HEK293 (cell line): ENCODE results near the gene TCF7L2.

Experiments used
- CTCF ChIA-PET: fragments of 350-600 bp; formaldehyde crosslinking; extraction: SDS; loops from one replicate; lab custom pipeline; 2021; ENCODE audit warnings: antibody characterized with exemption; lab: Yijun Ruan, JAX
- POLR2A ChIA-PET: fragments of 300-600 bp; formaldehyde crosslinking; extraction: SDS; loops from one replicate; lab custom pipeline; 2020; ENCODE audit warnings: antibody characterized with exemption, inconsistent platforms; lab: Yijun Ruan, JAX
- H3K27ac ChIP-seq: fragments of 200-500 bp; sonication (Bioruptor generic); 2 replicates; pipeline ENCODE4 v1.5.1; 2014; ENCODE audit warnings: low read depth, low read length, control low read depth, inconsistent platforms; ENCODE audit errors: extremely low read depth
- H3K36me3 ChIP-seq, 2 experiments: fragments of 200-500 bp in 1 of 2; sonication (Bioruptor generic) in 1 of 2; 1 replicate in 1 of 2; 2 replicates in 1 of 2; pipeline ENCODE4 v1.5.1; 2014 to 2017; ENCODE audit warnings: inconsistent platforms in 2 of 2, low read length in 2 of 2; ENCODE audit not compliant: control insufficient read depth in 2 of 2, insufficient read depth in 1 of 2
- H3K4me1 ChIP-seq: fragments of 200-500 bp; sonication (Bioruptor generic); 2 replicates; pipeline ENCODE4 v1.5.1; 2014; ENCODE audit warnings: mild to moderate bottlenecking, low read length, inconsistent platforms; ENCODE audit not compliant: control insufficient read depth, insufficient read depth
- H3K4me3 ChIP-seq: 2 replicates; pipeline ENCODE4 v1.5.1; 2011; ENCODE audit warnings: low read depth, mild to moderate bottlenecking, control low read depth, low read length, moderate library complexity
- H3K9me3 ChIP-seq: fragments of 200-500 bp; sonication (Bioruptor generic); 2 replicates; pipeline ENCODE4 v1.5.1; 2014; ENCODE audit warnings: low read depth, low read length, inconsistent platforms; ENCODE audit not compliant: control insufficient read depth, insufficient read depth
- BCL11B ChIP-seq: fragments of 450-650 bp; formaldehyde crosslinking; IDR thresholded peaks from 2 replicates; pipeline ENCODE4 v1.5.1; 2016; ENCODE audit warnings: low read depth, missing biosample characterization, missing genetic modification characterization
- EGR2 ChIP-seq: fragments of 450-650 bp; formaldehyde crosslinking; IDR thresholded peaks from 2 replicates; pipeline ENCODE4 v1.5.1; 2016; ENCODE audit warnings: low read depth, missing biosample characterization, missing genetic modification characterization
- KLF16 ChIP-seq: fragments of 450-650 bp; formaldehyde crosslinking; IDR thresholded peaks from 2 replicates; pipeline ENCODE4 v1.5.1; 2017; ENCODE audit warnings: missing biosample characterization, missing genetic modification characterization
- PRDM1 ChIP-seq: fragments of 450-650 bp; formaldehyde crosslinking; IDR thresholded peaks from 2 replicates; pipeline ENCODE4; 2016; ENCODE audit warnings: missing biosample characterization, missing genetic modification characterization
- SP3 ChIP-seq: fragments of 450-650 bp; formaldehyde crosslinking; IDR thresholded peaks from 2 replicates; pipeline ENCODE4 v1.5.1; 2016; ENCODE audit warnings: missing biosample characterization, missing genetic modification characterization
- ZBTB7A ChIP-seq: fragments of 450-650 bp; formaldehyde crosslinking; IDR thresholded peaks from 2 replicates; pipeline ENCODE4 v1.5.1; 2016; ENCODE audit warnings: low read depth, missing biosample characterization, missing genetic modification characterization
- ZFHX2 ChIP-seq: fragments of 450-650 bp; formaldehyde crosslinking; conservative IDR thresholded peaks from 2 replicates; pipeline ENCODE4 v1.5.1; 2016; ENCODE audit warnings: missing biosample characterization, missing genetic modification characterization
- ZFP3 ChIP-seq: fragments of 450-650 bp; formaldehyde crosslinking; IDR thresholded peaks from 2 replicates; pipeline ENCODE4 v1.5.1; 2016; ENCODE audit warnings: low read depth, missing biosample characterization, missing genetic modification characterization
- ZFP69B ChIP-seq: fragments of 450-650 bp; formaldehyde crosslinking; IDR thresholded peaks from 2 replicates; pipeline ENCODE4 v1.5.1; 2016; ENCODE audit warnings: missing biosample characterization, missing genetic modification characterization
- ZNF184 ChIP-seq: fragments of 450-650 bp; IDR thresholded peaks from 2 replicates; pipeline ENCODE4 v1.5.1; 2018; ENCODE audit warnings: missing biosample characterization, mild to moderate bottlenecking, missing genetic modification characterization
- ZNF366 ChIP-seq: fragments of 450-650 bp; formaldehyde crosslinking; conservative IDR thresholded peaks from 2 replicates; pipeline ENCODE4 v1.5.1; 2016; ENCODE audit warnings: missing biosample characterization, missing genetic modification characterization
- ZNF473 ChIP-seq: fragments of 450-650 bp; formaldehyde crosslinking; IDR thresholded peaks from 2 replicates; pipeline ENCODE4 v1.5.1; 2017; ENCODE audit warnings: missing biosample characterization, missing genetic modification characterization
- ZNF571 ChIP-seq: fragments of 450-650 bp; formaldehyde crosslinking; IDR thresholded peaks from 2 replicates; pipeline ENCODE4 v1.5.0; 2017; ENCODE audit warnings: missing biosample characterization, missing genetic modification characterization
- ZNF624 ChIP-seq: fragments of 450-650 bp; formaldehyde crosslinking; IDR thresholded peaks from 2 replicates; pipeline ENCODE4 v1.5.1; 2017; ENCODE audit warnings: missing biosample characterization, missing genetic modification characterization
- ZNF629 ChIP-seq: fragments of 450-650 bp; formaldehyde crosslinking; IDR thresholded peaks from 2 replicates; pipeline ENCODE4 v1.5.1; 2017; ENCODE audit warnings: missing biosample characterization, missing genetic modification characterization
- ZNF677 ChIP-seq: fragments of 450-650 bp; IDR thresholded peaks from 2 replicates; pipeline ENCODE4 v1.5.0; 2018; ENCODE audit warnings: missing biosample characterization, mild to moderate bottlenecking, missing genetic modification characterization, moderate library complexity
- TF ChIP-seq, protein P1 (sequence below): fragments of 450-650 bp; formaldehyde crosslinking; IDR thresholded peaks from 2 replicates; pipeline ENCODE4 v1.5.1; 2016; ENCODE audit warnings: missing biosample characterization, missing genetic modification characterization
- TF ChIP-seq, protein P2 (sequence below): fragments of 450-650 bp; formaldehyde crosslinking; IDR thresholded peaks from 2 replicates; pipeline ENCODE4 v1.5.1; 2016; ENCODE audit warnings: missing biosample characterization, missing genetic modification characterization

TCF7L2 gene

DNA sequence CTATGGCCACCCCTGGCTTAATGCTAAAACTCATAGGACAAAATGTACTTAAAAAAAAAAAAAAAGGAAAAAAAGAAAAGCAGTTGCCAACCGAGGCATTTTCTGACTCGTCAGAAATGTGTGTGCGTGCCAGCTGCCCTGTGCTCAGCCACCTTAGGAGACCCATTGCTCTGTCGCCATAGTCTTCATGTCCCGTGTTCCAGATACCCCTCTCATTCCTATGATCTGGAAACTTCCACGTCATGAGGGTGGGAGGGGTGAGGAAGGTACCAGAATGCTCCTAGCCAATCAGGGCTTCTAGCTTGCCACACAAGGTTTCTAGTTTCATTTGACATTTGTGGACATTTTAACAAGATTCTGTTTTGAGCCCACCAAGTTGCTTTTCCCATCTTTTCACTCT is 212.9 kb downstream of the TCF7L2 start:
- peaks cover 13 to 30% of the 10 kb centered on the region in 2 experiments for H3K36me3 ChIP-seq
- H3K4me3 ChIP-seq = no peak overlapping the region
- ChIA-PET POLR2A (no interaction called here), CTCF (interaction anchor here (0.6 kb wide), 1 partner anchor 478 kb away, joined by 3 read pairs; no protein-coding TSS in a partner anchor)
- H3K27ac ChIP-seq = no peak overlapping the region
- TF ChIP-seq BCL11B (tag by site-specific recombination) (no peak), ZNF629 (tag by site-specific recombination) (no peak), ZNF571 (no peak), ZNF473 (tag by site-specific recombination) (no peak), ZFP3 (tag by site-specific recombination) (no peak), ZNF624 (tag by site-specific recombination) (no peak), ZBTB7A (tag by site-specific recombination) (no peak), ZNF184 (tag by site-specific recombination) (no peak)
- H3K4me1 ChIP-seq = no peaks in the 10 kb centered on the region; the same call in 1 of the 2 replicates
- no peaks in the 10 kb centered on the region for H3K9me3 ChIP-seq

DNA sequence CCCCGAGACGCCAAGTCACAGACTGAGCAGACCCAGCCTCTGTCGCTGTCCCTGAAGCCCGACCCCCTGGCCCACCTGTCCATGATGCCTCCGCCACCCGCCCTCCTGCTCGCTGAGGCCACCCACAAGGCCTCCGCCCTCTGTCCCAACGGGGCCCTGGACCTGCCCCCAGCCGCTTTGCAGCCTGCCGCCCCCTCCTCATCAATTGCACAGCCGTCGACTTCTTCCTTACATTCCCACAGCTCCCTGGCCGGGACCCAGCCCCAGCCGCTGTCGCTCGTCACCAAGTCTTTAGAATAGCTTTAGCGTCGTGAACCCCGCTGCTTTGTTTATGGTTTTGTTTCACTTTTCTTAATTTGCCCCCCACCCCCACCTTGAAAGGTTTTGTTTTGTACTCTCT is 215.6 kb downstream of the TCF7L2 start:
- TF ChIP-seq ZFHX2 (tag by site-specific recombination) = peak; percentile 23; the same call in 1 of the 2 replicates
- 0 out of 2 replicates have a peak, but pooled peaks have one; percentile 18 for TF ChIP-seq EGR2
- TF ChIP-seq ZFP69B (tag by site-specific recombination) = no peak
- TF ChIP-seq, protein P1, sequence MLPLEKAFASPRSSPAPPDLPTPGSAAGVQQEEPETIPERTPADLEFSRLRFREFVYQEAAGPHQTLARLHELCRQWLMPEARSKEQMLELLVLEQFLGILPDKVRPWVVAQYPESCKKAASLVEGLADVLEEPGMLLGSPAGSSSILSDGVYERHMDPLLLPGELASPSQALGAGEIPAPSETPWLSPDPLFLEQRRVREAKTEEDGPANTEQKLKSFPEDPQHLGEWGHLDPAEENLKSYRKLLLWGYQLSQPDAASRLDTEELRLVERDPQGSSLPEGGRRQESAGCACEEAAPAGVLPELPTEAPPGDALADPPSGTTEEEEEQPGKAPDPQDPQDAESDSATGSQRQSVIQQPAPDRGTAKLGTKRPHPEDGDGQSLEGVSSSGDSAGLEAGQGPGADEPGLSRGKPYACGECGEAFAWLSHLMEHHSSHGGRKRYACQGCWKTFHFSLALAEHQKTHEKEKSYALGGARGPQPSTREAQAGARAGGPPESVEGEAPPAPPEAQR (tag by site-specific recombination) = no peak
- TF ChIP-seq KLF16 (tag by site-specific recombination) = no peak
- ChIA-PET CTCF (interaction anchor here (0.6 to 0.7 kb wide), 2 partner anchors 8 to 591 kb away, joined by 5 to 10 read pairs; no protein-coding TSS in a partner anchor), POLR2A (interaction anchor here (0.7 kb wide), 1 partner anchor 397 kb away, joined by 4 read pairs; no protein-coding TSS in a partner anchor)
- no peaks in the 10 kb centered on the region for H3K9me3 ChIP-seq
- no peak overlapping the region for H3K27ac ChIP-seq
- no peak overlapping the region for H3K4me3 ChIP-seq
- H3K4me1 ChIP-seq = peaks cover 10% of the 10 kb centered on the region
- H3K36me3 ChIP-seq = peaks cover 3 to 21% of the 10 kb centered on the region in 2 experiments; a peak in 2 of 3 replicates

DNA sequence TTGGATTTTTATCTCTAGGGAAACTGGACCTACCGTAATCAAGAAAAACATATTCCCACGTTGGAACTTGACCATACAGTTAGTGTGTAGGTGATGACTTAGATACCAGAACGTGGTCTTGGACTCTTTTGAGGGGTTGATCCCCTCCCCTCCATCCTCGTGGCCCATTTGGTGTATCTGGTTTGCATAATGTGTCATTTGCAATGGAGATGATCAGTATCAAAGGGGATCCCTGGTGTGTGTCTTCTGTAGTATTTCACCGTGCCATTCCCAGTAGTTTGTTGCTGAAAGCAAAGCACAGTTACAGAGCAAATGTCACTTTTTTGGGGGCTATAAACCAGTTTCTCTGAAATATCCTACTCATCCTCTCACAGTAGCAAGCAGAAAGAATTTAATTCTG is 217.7 kb downstream of the TCF7L2 start:
- Histone ChIP-seq H3K27ac (no peak overlapping the region), H3K4me3 (no peak overlapping the region), H3K4me1 (peaks cover 10% of the 10 kb centered on the region), H3K9me3 (no peaks in the 10 kb centered on the region), H3K36me3 (peaks cover 3 to 10% of the 10 kb centered on the region in 2 experiments; a peak in 2 of 3 replicates)
- POLR2A ChIA-PET = no interaction called here
- no peak for TF ChIP-seq PRDM1 (tag by site-specific recombination)
- CTCF ChIA-PET = interaction anchor here (1.0 kb wide), 1 partner anchor 27 kb away, joined by 3 read pairs; no protein-coding TSS in a partner anchor

DNA sequence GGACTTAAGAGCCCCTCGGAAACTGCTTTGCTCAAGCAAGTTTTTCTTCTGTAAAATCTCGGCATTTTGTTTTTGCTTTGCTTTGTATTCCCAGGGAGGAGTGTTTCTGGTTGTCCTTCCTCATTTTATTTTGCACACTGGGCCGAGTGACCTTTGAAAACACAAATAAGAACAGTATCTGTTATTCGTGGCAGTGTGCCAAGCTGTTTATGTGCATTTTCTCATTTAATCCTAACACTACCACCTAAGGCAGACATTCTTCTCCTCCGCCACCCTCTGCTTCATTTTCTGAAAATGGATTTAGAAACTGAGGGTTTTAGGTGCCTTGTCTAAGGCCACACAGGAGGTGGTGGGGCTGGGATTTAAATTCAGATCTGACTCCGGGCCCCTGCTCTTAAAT is 218.5 kb downstream of the TCF7L2 start:
- ChIA-PET POLR2A (no interaction called here), CTCF (interaction anchor here (1.0 kb wide), 1 partner anchor 28 kb away, joined by 3 read pairs; no protein-coding TSS in a partner anchor)
- Histone ChIP-seq H3K9me3 (no peaks in the 10 kb centered on the region), H3K4me3 (no peak overlapping the region), H3K36me3 (peaks cover 3 to 10% of the 10 kb centered on the region in 2 experiments; a peak in 2 of 3 replicates), H3K4me1 (peaks cover 10% of the 10 kb centered on the region), H3K27ac (no peak overlapping the region)
- TF ChIP-seq, protein P2, sequence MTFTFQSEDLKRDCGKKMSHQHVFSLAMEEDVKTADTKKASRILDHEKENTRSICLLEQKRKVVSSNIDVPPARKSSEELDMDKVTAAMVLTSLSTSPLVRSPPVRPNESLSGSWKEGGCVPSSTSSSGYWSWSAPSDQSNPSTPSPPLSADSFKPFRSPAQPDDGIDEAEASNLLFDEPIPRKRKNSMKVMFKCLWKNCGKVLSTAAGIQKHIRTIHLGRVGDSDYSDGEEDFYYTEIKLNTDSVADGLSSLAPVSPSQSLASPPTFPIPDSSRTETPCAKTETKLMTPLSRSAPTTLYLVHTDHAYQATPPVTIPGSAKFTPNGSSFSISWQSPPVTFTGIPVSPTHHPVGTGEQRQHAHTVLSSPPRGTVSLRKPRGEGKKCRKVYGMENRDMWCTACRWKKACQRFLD (tag by site-specific recombination) = no peak
- no peak for TF ChIP-seq SP3 (tag by site-specific recombination)
- no peak for TF ChIP-seq ZNF366 (tag by site-specific recombination)
- peak; percentile 92 for TF ChIP-seq ZNF677
